ENCODE results near the gene COX14. TPM values are rescaled to one million over a fixed set of nuclear protein-coding genes. Genes with fewer than 3 reads are reported as not detected.

The COX14 gene
- total and polyA plus RNA-seq, 4 donors, result 26.7 to 172 (median 53.5) TPM

- TF ChIP-seq REST (IDR thresholded peaks at IDR 0.05), result no peak
Observed at GRCh38 chr12:50097952-50098351, 14.1 kb upstream of the COX14 start (continued).

DNA sequence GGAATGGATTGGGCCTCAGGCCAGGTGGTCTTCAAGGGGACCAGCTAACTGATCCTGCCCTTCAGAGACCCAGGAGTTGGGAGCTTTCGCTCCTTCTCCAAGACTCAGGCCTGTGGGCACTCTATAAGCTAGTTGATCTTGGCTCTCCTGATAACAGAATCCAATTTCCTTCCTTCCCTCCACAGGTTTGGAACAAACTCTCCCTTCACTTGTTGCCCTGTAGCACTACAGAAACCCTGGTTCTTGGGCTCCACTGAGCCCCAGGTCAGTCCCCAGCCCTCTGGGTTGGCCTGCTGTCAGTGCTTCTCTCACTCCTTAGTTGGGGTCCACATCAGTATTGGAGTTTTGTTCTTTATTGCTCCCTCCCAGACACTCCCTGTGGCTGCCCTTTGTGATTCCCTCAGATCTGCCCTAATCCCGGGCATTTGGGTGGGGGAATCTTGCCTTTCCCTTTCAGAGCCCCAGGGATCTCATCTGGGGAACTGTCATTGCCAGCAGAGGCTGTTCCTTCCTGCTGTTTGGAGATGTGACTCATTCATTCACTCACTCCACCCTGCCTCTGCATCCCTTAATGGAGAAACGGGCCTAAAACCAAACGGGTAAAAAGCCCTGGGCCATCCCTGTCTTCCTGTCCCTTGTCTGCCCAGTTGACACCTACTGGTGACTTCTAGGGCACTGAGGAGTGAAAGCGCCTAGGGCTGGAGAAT is 12.6 kb upstream of the COX14 start:
- H3K9me3 ChIP-seq (ENCODE audit: control insufficient read depth in 4 of 4, low read length in 3 of 4), result no peaks in the 10 kb centered on the region
- no peak for DNase-seq (ENCODE audit: low spot score)
- H3K9ac ChIP-seq (ENCODE audit: low read depth in 1 of 2, low read length in 2 of 2), result no peak overlapping the region
- no peak for TF ChIP-seq RXRA (IDR thresholded peaks at IDR 0.05)
- TF ChIP-seq EGR1 (IDR thresholded peaks at IDR 0.05; ENCODE audit: low read depth in 2 of 2), result no peak
- TF ChIP-seq SP1 (IDR thresholded peaks at IDR 0.05), result no peak
- TF ChIP-seq FOXA2 (IDR thresholded peaks at IDR 0.05), result no peak
- TF ChIP-seq, protein P1, sequence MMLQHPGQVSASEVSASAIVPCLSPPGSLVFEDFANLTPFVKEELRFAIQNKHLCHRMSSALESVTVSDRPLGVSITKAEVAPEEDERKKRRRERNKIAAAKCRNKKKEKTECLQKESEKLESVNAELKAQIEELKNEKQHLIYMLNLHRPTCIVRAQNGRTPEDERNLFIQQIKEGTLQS (IDR thresholded peaks at IDR 0.05), result no peak
- no peak for TF ChIP-seq JUND (IDR thresholded peaks at IDR 0.05)
- no peak for TF ChIP-seq RAD21 (IDR thresholded peaks at IDR 0.05)
- TF ChIP-seq, protein P2, sequence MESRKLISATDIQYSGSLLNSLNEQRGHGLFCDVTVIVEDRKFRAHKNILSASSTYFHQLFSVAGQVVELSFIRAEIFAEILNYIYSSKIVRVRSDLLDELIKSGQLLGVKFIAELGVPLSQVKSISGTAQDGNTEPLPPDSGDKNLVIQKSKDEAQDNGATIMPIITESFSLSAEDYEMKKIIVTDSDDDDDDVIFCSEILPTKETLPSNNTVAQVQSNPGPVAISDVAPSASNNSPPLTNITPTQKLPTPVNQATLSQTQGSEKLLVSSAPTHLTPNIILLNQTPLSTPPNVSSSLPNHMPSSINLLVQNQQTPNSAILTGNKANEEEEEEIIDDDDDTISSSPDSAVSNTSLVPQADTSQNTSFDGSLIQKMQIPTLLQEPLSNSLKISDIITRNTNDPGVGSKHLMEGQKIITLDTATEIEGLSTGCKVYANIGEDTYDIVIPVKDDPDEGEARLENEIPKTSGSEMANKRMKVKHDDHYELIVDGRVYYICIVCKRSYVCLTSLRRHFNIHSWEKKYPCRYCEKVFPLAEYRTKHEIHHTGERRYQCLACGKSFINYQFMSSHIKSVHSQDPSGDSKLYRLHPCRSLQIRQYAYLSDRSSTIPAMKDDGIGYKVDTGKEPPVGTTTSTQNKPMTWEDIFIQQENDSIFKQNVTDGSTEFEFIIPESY (IDR thresholded peaks at IDR 0.05), result no peak
- 87% methylated on average over 5 of the region's 5 CpGs for WGBS
- H3K27ac ChIP-seq (ENCODE audit: low read depth in 1 of 2, low read length in 2 of 2), result no peak overlapping the region
- no peaks in the 10 kb centered on the region for H3K27me3 ChIP-seq (ENCODE audit: control insufficient read depth in 4 of 4, insufficient read depth in 4 of 4, low read length in 3 of 4)
- peaks cover 8 to 34% (median 21%) of the 10 kb centered on the region in 4 donors for H3K4me1 ChIP-seq (ENCODE audit: control insufficient read depth in 4 of 4, insufficient read depth in 4 of 4, low read length in 3 of 4)
- peaks cover 20 to 45% (median 38%) of the 10 kb centered on the region in 4 donors for H3K36me3 ChIP-seq (ENCODE audit: control insufficient read depth in 4 of 4, insufficient read depth in 3 of 4, low read depth in 1 of 4, low read length in 3 of 4)
- H3K4me3 ChIP-seq (ENCODE audit: low read depth in 1 of 3, low read length in 3 of 3), result no peak overlapping the region

- Histone ChIP-seq H3K4me3 (ENCODE audit: low read depth in 1 of 3, low read length in 3 of 3) (no peak overlapping the region), H3K27ac (ENCODE audit: low read depth in 1 of 2, low read length in 2 of 2) (no peak overlapping the region), H3K4me1 (ENCODE audit: control insufficient read depth in 4 of 4, insufficient read depth in 4 of 4, low read length in 3 of 4) (peaks cover 8 to 45% (median 29%) of the 10 kb centered on the region in 4 donors), H3K9ac (ENCODE audit: low read depth in 1 of 2, low read length in 2 of 2) (no peak overlapping the region), H3K27me3 (ENCODE audit: control insufficient read depth in 4 of 4, insufficient read depth in 4 of 4, low read length in 3 of 4) (no peaks in the 10 kb centered on the region), H3K9me3 (ENCODE audit: control insufficient read depth in 4 of 4, low read length in 3 of 4) (no peaks in the 10 kb centered on the region), H3K36me3 (ENCODE audit: control insufficient read depth in 4 of 4, insufficient read depth in 3 of 4, low read depth in 1 of 4, low read length in 3 of 4) (peaks cover 18 to 36% (median 33%) of the 10 kb centered on the region in 4 donors)
- WGBS, result 94% methylated on average over 3 of the region's 3 CpGs
- DNase-seq (ENCODE audit: low spot score), result no peak
- no peak for TF ChIP-seq HNF4A (conservative IDR thresholded peaks at IDR 0.05)
- no peak for TF ChIP-seq RXRA (IDR thresholded peaks at IDR 0.05)
- TF ChIP-seq GABPA (IDR thresholded peaks at IDR 0.05 in 1 of 2, conservative IDR thresholded peaks at IDR 0.05 in 1 of 2), result no peak
- no peak for TF ChIP-seq FOXA2 (IDR thresholded peaks at IDR 0.05)
- no peak for TF ChIP-seq FOXA1 (IDR thresholded peaks at IDR 0.05)
- TF ChIP-seq REST (IDR thresholded peaks at IDR 0.05), result no peak
- no peak for TF ChIP-seq RAD21 (IDR thresholded peaks at IDR 0.05)
- TF ChIP-seq, protein P1 (IDR thresholded peaks at IDR 0.05), result no peak
- TF ChIP-seq NR2F2 (IDR thresholded peaks at IDR 0.05), result no peak
- TF ChIP-seq EGR1 (IDR thresholded peaks at IDR 0.05; ENCODE audit: low read depth in 2 of 2), result no peak
- no peak for TF ChIP-seq TAF1 (conservative IDR thresholded peaks at IDR 0.05)
- TF ChIP-seq SP1 (IDR thresholded peaks at IDR 0.05), result no peak
Observed at GRCh38 chr12:50100561-50100960, 11.5 kb upstream of the COX14 start.

Measured in liver (tissue), 9 donors.